Inferior parietal cortex (tissue), 1 donor: ENCODE measurements around the gene SCLY.

Experiments
- DNase-seq: peaks from one replicate; pipeline ENCODE4 v3.0.0-alpha.2; 2016; ENCODE audit errors: extremely low spot score

SCLY gene

GRCh38 chr2:238126338-238126737 lies 65.5 kb downstream of the SCLY start:
- no peak for DNase-seq

GRCh38 chr2:238126775-238127164 lies 66.0 kb downstream of the SCLY start:
- DNase-seq: no peak

- no peak for DNase-seq
Measured at GRCh38 chr2:238127165-238128060, 66.6 kb downstream of the SCLY start.

GRCh38 chr2:238128061-238128440 lies 67.2 kb downstream of the SCLY start:
- no peak for DNase-seq

GRCh38 chr2:238128534-238129001 lies 67.8 kb downstream of the SCLY start:
- DNase-seq: no peak

- DNase-seq: no peak
Measured at GRCh38 chr2:238129166-238130010, 68.6 kb downstream of the SCLY start.

- no peak for DNase-seq
Measured at GRCh38 chr2:238130111-238130695, 69.4 kb downstream of the SCLY start.

- no peak for DNase-seq
Measured at GRCh38 chr2:238130696-238131628, 70.2 kb downstream of the SCLY start.

GRCh38 chr2:238131761-238132462 lies 71.1 kb downstream of the SCLY start:
- DNase-seq: no peak

GRCh38 chr2:238132463-238133450 lies 72.0 kb downstream of the SCLY start:
- no peak for DNase-seq

GRCh38 chr2:238133499-238134392 lies 72.9 kb downstream of the SCLY start:
- no peak for DNase-seq

- DNase-seq: no peak
Measured at GRCh38 chr2:238134393-238134785, 73.6 kb downstream of the SCLY start.

- DNase-seq: no peak
Measured at GRCh38 chr2:238135601-238136150, 74.9 kb downstream of the SCLY start.

GRCh38 chr2:238136820-238137537 lies 76.2 kb downstream of the SCLY start:
- no peak for DNase-seq

- DNase-seq: no peak
Measured at GRCh38 chr2:238137885-238138284, 77.1 kb downstream of the SCLY start.

- no peak for DNase-seq
Measured at GRCh38 chr2:238138331-238139195, 77.8 kb downstream of the SCLY start, which contains the start of gene KLHL30. Gene KLHL30, plus strand, starts transcription at chr2:238138668. Its CDS starts 2,087 bp downstream, at chr2:238140755.
